ENCODE measurements around the gene CLEC17A. TPM values are rescaled to one million over a fixed set of nuclear protein-coding genes. Genes with fewer than 3 reads are reported as not detected.

Gene CLEC17A
- total RNA-seq, 4 donors from 2014 or later: 1.3 to 12.4 TPM; not detected in 2

GRCh38 chr19:14565298-14565679 lies 17.6 kb upstream of the CLEC17A start:
- H3K4me1 ChIP-seq: peaks cover 0 to 14% (median 1%) of the 10 kb centered on the region in 4 donors
- no peak overlapping the region for H3K27ac ChIP-seq
- H3K9me3 ChIP-seq: no peaks in the 10 kb centered on the region
- H3K36me3 ChIP-seq: peaks cover 0 to 46% (median 0%) of the 10 kb centered on the region in 3 donors
- TF ChIP-seq CTCF (IDR thresholded peaks at IDR 0.05) (no peak), POLR2A (IDR thresholded peaks at IDR 0.05) (no peak)
- H3K27me3 ChIP-seq: no peaks in the 10 kb centered on the region
- DNase-seq: no peak
- no peak overlapping the region for H3K4me3 ChIP-seq

- Histone ChIP-seq H3K27me3 (no peaks in the 10 kb centered on the region), H3K36me3 (peaks cover 0 to 46% (median 0%) of the 10 kb centered on the region in 3 donors), H3K4me1 (peaks cover 0 to 21% (median 6%) of the 10 kb centered on the region in 4 donors), H3K27ac (no peak overlapping the region), H3K4me3 (no peak overlapping the region), H3K9me3 (no peaks in the 10 kb centered on the region)
- no peak for TF ChIP-seq CTCF (IDR thresholded peaks at IDR 0.05)
- TF ChIP-seq POLR2A (IDR thresholded peaks at IDR 0.05): no peak
- no peak for DNase-seq
Measured at GRCh38 chr19:14565765-14566711, 16.8 kb upstream of the CLEC17A start.

- H3K4me3 ChIP-seq: no peak overlapping the region
- no peaks in the 10 kb centered on the region for H3K9me3 ChIP-seq
- no peak for TF ChIP-seq CTCF (IDR thresholded peaks at IDR 0.05)
- TF ChIP-seq POLR2A (IDR thresholded peaks at IDR 0.05): no peak
- H3K4me1 ChIP-seq: peaks cover 0 to 23% (median 8%) of the 10 kb centered on the region in 4 donors
- peaks cover 0 to 46% (median 0%) of the 10 kb centered on the region in 3 donors for H3K36me3 ChIP-seq
- no peak for DNase-seq
- H3K27ac ChIP-seq: no peak overlapping the region
- H3K27me3 ChIP-seq: no peaks in the 10 kb centered on the region
Measured at GRCh38 chr19:14566712-14567077, 16.2 kb upstream of the CLEC17A start.

GRCh38 chr19:14567079-14567478 lies 15.8 kb upstream of the CLEC17A start:
- no peaks in the 10 kb centered on the region for H3K9me3 ChIP-seq
- peaks cover 0 to 23% (median 8%) of the 10 kb centered on the region in 4 donors for H3K4me1 ChIP-seq
- H3K27me3 ChIP-seq: no peaks in the 10 kb centered on the region
- no peak overlapping the region for H3K4me3 ChIP-seq
- peaks cover 0 to 46% (median 0%) of the 10 kb centered on the region in 3 donors for H3K36me3 ChIP-seq
- H3K27ac ChIP-seq: no peak overlapping the region
- no peak for DNase-seq
- TF ChIP-seq POLR2A (IDR thresholded peaks at IDR 0.05): no peak
- TF ChIP-seq CTCF (IDR thresholded peaks at IDR 0.05): no peak

- no peak for TF ChIP-seq POLR2A (IDR thresholded peaks at IDR 0.05)
- no peak for TF ChIP-seq CTCF (IDR thresholded peaks at IDR 0.05)
- Histone ChIP-seq H3K27ac (peak overlapping the region in 2 of 4 donors; percentile 76 to 91), H3K4me1 (peaks cover 0 to 31% (median 14%) of the 10 kb centered on the region in 4 donors), H3K4me3 (peak overlapping the region; percentile 64 to 96 (median 80)), H3K27me3 (no peaks in the 10 kb centered on the region), H3K9me3 (no peaks in the 10 kb centered on the region), H3K36me3 (peaks cover 0 to 11% (median 0%) of the 10 kb centered on the region in 3 donors)
- no peak for DNase-seq
Measured at GRCh38 chr19:14570864-14571527, 11.9 kb upstream of the CLEC17A start.
